HepG2 (cell line): Measurements from ENCODE around the gene JMJD1C. TPM values are rescaled to one million over a fixed set of nuclear protein-coding genes. Genes with fewer than 3 reads are reported as not detected.

Experiments
- CBX2 ChIP-seq, 2 experiments: fragments of 200-600 bp in 1 of 2; sonication (generic); formaldehyde crosslinking in 1 of 2; IDR thresholded peaks; 2 replicates each; pipeline versions ENCODE4 v1.7.0 to v1.8.1; 2018 to 2022; ENCODE audit warnings: low read depth in 2 of 2, low read length in 1 of 2, mild to moderate bottlenecking in 1 of 2, missing genetic modification reagents in 1 of 2
- HES4 ChIP-seq: sonication (generic); formaldehyde crosslinking; IDR thresholded peaks from 2 replicates; pipeline ENCODE4 v1.9.0; 2021; ENCODE audit warnings: mild to moderate bottlenecking, missing genetic modification reagents, borderline replicate concordance
- HNF4A ChIP-seq: sonication (generic); formaldehyde crosslinking; IDR thresholded peaks from 2 replicates; pipeline ENCODE4 v1.4.0; 2020; ENCODE audit warnings: missing genetic modification reagents
- HNF4G ChIP-seq, 2 experiments: sonication (generic) in 1 of 2; formaldehyde crosslinking in 1 of 2; IDR thresholded peaks; 2 replicates each; pipeline versions ENCODE4 v1.4.0 to v1.6.1; 2011 to 2020; ENCODE audit warnings: borderline replicate concordance in 2 of 2, low read depth in 2 of 2, mild to moderate bottlenecking in 2 of 2, low read length in 1 of 2, missing genetic modification reagents in 1 of 2, moderate library complexity in 1 of 2
- KDM6A ChIP-seq: IDR thresholded peaks from 2 replicates; pipeline ENCODE4 v1.6.1; 2016; ENCODE audit warnings: low read depth
- MAF1 ChIP-seq: sonication (generic); formaldehyde crosslinking; IDR thresholded peaks from 2 replicates; pipeline ENCODE4 v1.5.0; 2020; ENCODE audit warnings: missing genetic modification reagents, borderline replicate concordance
- PAXIP1 ChIP-seq: sonication (generic); formaldehyde crosslinking; conservative IDR thresholded peaks from 2 replicates; pipeline ENCODE4 v1.4.0; 2020; ENCODE audit warnings: mild to moderate bottlenecking, missing genetic modification reagents, moderate library complexity
- SOX5 ChIP-seq: IDR thresholded peaks from 2 replicates; pipeline ENCODE4 v1.6.1; 2016; ENCODE audit warnings: borderline replicate concordance
- TEAD3 ChIP-seq: optimal IDR thresholded peaks from 2 replicates; pipeline ENCODE3; 2016; ENCODE audit warnings: borderline replicate concordance
- ZNF10 ChIP-seq: sonication (generic); formaldehyde crosslinking; IDR thresholded peaks from 2 replicates; pipeline ENCODE4 v1.4.0; 2020; ENCODE audit warnings: mild to moderate bottlenecking, low read depth, missing genetic modification reagents, borderline replicate concordance
- ZNF138 ChIP-seq: sonication (generic); formaldehyde crosslinking; IDR thresholded peaks from 2 replicates; pipeline ENCODE4 v1.5.0; 2020; ENCODE audit warnings: mild to moderate bottlenecking, low read depth, missing genetic modification reagents
- ZNF143 ChIP-seq: sonication (generic); formaldehyde crosslinking; IDR thresholded peaks from 2 replicates; pipeline ENCODE4 v1.4.0; 2020; ENCODE audit warnings: missing genetic modification reagents
- ZNF180 ChIP-seq: sonication (generic); formaldehyde crosslinking; IDR thresholded peaks from 2 replicates; pipeline ENCODE4 v1.4.0; 2020; ENCODE audit warnings: low read depth, missing genetic modification reagents, borderline replicate concordance
- ZNF335 ChIP-seq: sonication (generic); formaldehyde crosslinking; IDR thresholded peaks from 2 replicates; pipeline ENCODE4 v1.4.0; 2020; ENCODE audit warnings: missing genetic modification reagents
- ZNF510 ChIP-seq: sonication (generic); formaldehyde crosslinking; IDR thresholded peaks from 2 replicates; pipeline ENCODE4 v1.4.0; 2020; ENCODE audit warnings: low read depth, mild to moderate bottlenecking, missing genetic modification reagents
- ZNF619 ChIP-seq: sonication (generic); formaldehyde crosslinking; IDR thresholded peaks from 2 replicates; pipeline ENCODE4 v1.4.0; 2020; ENCODE audit warnings: mild to moderate bottlenecking, missing genetic modification reagents
- ZNF781 ChIP-seq: sonication (generic); formaldehyde crosslinking; IDR thresholded peaks from 2 replicates; pipeline ENCODE4 v1.5.1; 2020; ENCODE audit warnings: borderline replicate concordance, mild to moderate bottlenecking, missing genetic modification reagents; ENCODE audit errors: not compliant biosample characterization
- ZZZ3 ChIP-seq: sonication (generic); formaldehyde crosslinking; IDR thresholded peaks from 2 replicates; pipeline ENCODE4 v1.4.0; 2020; ENCODE audit warnings: missing genetic modification reagents, mild to moderate bottlenecking, borderline replicate concordance
- polyA plus RNA-seq, 8 experiments: library from polyadenylated mRNA; depleted of rRNA in 3 of 8; stranded (reverse) in 7 of 8; unstranded in 1 of 8; fragments of >200 nt; fragmentation: Illumina TruSeq in 4 of 8; extraction: Trizol in 4 of 8; gene quantifications; 2 replicates each; pipeline versions ENCODE4 v1.2.1 to v1.2.3, GENCODE V29; 2011 to 2016; ENCODE audit warnings: low read depth in 4 of 8, missing spikeins in 1 of 8, mixed read lengths in 1 of 8; ENCODE audit not compliant: insufficient read depth in 1 of 8
- total RNA-seq, 5 experiments: library from RNA; depleted of rRNA; stranded (reverse); fragments of >200 nt; fragmentation: Illumina TruSeq; extraction: Trizol; gene quantifications; 2 replicates each; pipeline ENCODE4 v1.2.3, GENCODE V29; 2016; ENCODE audit warnings: low read depth in 1 of 5
- TF ChIP-seq, protein P1 (sequence below): IDR thresholded peaks from 2 replicates; pipeline ENCODE4 v1.6.1; 2012; ENCODE audit warnings: inconsistent platforms
- TF ChIP-seq, protein P2 (sequence below), 2 experiments: IDR thresholded peaks; 2 replicates each; pipeline ENCODE4 v1.6.1; 2011 to 2012; ENCODE audit warnings: low read length in 2 of 2, borderline replicate concordance in 1 of 2, low read depth in 1 of 2, mild to moderate bottlenecking in 1 of 2, moderate library complexity in 1 of 2
- TF ChIP-seq, protein P3 (sequence below): sonication (generic); formaldehyde crosslinking; IDR thresholded peaks from 2 replicates; pipeline ENCODE4 v1.5.1; 2020; ENCODE audit warnings: mild to moderate bottlenecking, moderate library complexity, missing genetic modification reagents

Gene JMJD1C
- total and polyA plus RNA-seq, 2 of the 13 experiments (the other 11 are each of a cell fraction or from before 2014, with no cell fraction given): 42.3 to 42.7 TPM

- TF ChIP-seq PAXIP1 (CRISPR knock-in tag) (peak; percentile 51; the same call in 1 of the 2 replicates), HNF4G (IDR thresholded peaks at IDR 0.05; ENCODE audit: borderline replicate concordance, low read depth, low read length) (peak; percentile 78), HNF4G (CRISPR knock-in tag; IDR thresholded peaks at IDR 0.05; ENCODE audit: borderline replicate concordance, low read depth) (no peak), TEAD3 (CRISPR knock-in tag) (peak; percentile 32), ZZZ3 (CRISPR knock-in tag) (no peak), MAF1 (CRISPR knock-in tag) (no peak), ZNF180 (CRISPR knock-in tag) (no peak), SOX5 (peak; percentile 33; the same call in 1 of the 2 replicates), ZNF143 (CRISPR knock-in tag) (no peak), CBX2 (IDR thresholded peaks at IDR 0.05; ENCODE audit: low read depth, low read length) (no peak), CBX2 (CRISPR knock-in tag; IDR thresholded peaks at IDR 0.05; ENCODE audit: low read depth) (no peak), ZNF510 (CRISPR knock-in tag) (no peak), ZNF138 (no peak), ZNF781 (CRISPR knock-in tag) (no peak), KDM6A (CRISPR knock-in tag) (peak; percentile 41; the same call in 1 of the 2 replicates), HES4 (no peak), HNF4A (CRISPR knock-in tag) (peak; percentile 88), ZNF619 (CRISPR knock-in tag) (no peak), ZNF10 (CRISPR knock-in tag) (no peak), ZNF335 (no peak)
- TF ChIP-seq, protein P1, sequence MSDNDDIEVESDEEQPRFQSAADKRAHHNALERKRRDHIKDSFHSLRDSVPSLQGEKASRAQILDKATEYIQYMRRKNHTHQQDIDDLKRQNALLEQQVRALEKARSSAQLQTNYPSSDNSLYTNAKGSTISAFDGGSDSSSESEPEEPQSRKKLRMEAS: 0 out of 2 replicates have a peak, but pooled peaks have one; percentile 17
- TF ChIP-seq, protein P2, sequence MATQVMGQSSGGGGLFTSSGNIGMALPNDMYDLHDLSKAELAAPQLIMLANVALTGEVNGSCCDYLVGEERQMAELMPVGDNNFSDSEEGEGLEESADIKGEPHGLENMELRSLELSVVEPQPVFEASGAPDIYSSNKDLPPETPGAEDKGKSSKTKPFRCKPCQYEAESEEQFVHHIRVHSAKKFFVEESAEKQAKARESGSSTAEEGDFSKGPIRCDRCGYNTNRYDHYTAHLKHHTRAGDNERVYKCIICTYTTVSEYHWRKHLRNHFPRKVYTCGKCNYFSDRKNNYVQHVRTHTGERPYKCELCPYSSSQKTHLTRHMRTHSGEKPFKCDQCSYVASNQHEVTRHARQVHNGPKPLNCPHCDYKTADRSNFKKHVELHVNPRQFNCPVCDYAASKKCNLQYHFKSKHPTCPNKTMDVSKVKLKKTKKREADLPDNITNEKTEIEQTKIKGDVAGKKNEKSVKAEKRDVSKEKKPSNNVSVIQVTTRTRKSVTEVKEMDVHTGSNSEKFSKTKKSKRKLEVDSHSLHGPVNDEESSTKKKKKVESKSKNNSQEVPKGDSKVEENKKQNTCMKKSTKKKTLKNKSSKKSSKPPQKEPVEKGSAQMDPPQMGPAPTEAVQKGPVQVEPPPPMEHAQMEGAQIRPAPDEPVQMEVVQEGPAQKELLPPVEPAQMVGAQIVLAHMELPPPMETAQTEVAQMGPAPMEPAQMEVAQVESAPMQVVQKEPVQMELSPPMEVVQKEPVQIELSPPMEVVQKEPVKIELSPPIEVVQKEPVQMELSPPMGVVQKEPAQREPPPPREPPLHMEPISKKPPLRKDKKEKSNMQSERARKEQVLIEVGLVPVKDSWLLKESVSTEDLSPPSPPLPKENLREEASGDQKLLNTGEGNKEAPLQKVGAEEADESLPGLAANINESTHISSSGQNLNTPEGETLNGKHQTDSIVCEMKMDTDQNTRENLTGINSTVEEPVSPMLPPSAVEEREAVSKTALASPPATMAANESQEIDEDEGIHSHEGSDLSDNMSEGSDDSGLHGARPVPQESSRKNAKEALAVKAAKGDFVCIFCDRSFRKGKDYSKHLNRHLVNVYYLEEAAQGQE (IDR thresholded peaks at IDR 0.05; ENCODE audit: borderline replicate concordance in 1 of 2, low read depth in 1 of 2, low read length in 2 of 2): no peak
- TF ChIP-seq, protein P3, sequence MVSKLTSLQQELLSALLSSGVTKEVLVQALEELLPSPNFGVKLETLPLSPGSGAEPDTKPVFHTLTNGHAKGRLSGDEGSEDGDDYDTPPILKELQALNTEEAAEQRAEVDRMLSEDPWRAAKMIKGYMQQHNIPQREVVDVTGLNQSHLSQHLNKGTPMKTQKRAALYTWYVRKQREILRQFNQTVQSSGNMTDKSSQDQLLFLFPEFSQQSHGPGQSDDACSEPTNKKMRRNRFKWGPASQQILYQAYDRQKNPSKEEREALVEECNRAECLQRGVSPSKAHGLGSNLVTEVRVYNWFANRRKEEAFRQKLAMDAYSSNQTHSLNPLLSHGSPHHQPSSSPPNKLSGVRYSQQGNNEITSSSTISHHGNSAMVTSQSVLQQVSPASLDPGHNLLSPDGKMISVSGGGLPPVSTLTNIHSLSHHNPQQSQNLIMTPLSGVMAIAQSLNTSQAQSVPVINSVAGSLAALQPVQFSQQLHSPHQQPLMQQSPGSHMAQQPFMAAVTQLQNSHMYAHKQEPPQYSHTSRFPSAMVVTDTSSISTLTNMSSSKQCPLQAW: no peak
These were observed 40.8 kb upstream of the JMJD1C start (continued) for GRCh38 chr10:63506554-63506953.
